ENCODE measurements around the gene PDGFRB.

Gene PDGFRB

GRCh38 chr5:150068472-150068871, 87.2 kb downstream of the PDGFRB start:
- TF ChIP-seq POLR2AphosphoS5 (IDR thresholded peaks at IDR 0.05; ENCODE audit: borderline replicate concordance, low read depth, low read length) (no peak), FOXP2 (optimal IDR thresholded peaks at IDR 0.05; ENCODE audit: control extremely low read depth, extremely low read length, insufficient read depth) (no peak), EZH2 (IDR thresholded peaks at IDR 0.05) (no peak)
- no peaks in the 10 kb centered on the region for H3K9me3 ChIP-seq (ENCODE audit: low read depth, low read length)
- no peaks in the 10 kb centered on the region for H3K36me3 ChIP-seq (ENCODE audit: insufficient read depth, low read length)
- no peak overlapping the region for H3K4me3 ChIP-seq
- H3K9ac ChIP-seq (ENCODE audit: insufficient read length), result no peak overlapping the region
- no peak overlapping the region for H3K27ac ChIP-seq
- DNase-seq (ENCODE audit: low read depth, low spot score), result no peak

DNA sequence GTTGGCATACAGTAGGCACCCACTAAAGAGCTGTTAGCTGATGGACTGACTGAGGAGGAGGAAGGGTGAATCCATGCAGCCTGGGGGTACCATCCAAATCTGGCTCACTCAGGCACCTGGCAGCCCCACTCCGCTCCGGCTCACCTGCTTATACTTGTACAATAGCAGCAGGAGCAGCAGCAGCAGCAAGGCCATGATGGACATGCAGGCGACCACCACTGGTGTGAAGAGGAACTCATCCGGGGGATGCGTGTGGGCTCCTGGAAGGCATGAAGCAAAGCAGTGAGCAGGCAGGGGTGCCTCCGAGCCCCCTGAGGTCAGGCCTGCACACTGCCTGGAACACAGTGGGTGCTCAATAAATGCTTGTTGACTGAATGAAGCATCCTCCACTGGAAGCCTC, 87.6 kb downstream of the PDGFRB start:
- H3K9me3 ChIP-seq (ENCODE audit: low read depth, low read length), result no peaks in the 10 kb centered on the region
- TF ChIP-seq EZH2 (IDR thresholded peaks at IDR 0.05), result no peak
- no peak for TF ChIP-seq FOXP2 (optimal IDR thresholded peaks at IDR 0.05; ENCODE audit: control extremely low read depth, extremely low read length, insufficient read depth)
- TF ChIP-seq POLR2AphosphoS5 (IDR thresholded peaks at IDR 0.05; ENCODE audit: borderline replicate concordance, low read depth, low read length), result no peak
- H3K36me3 ChIP-seq (ENCODE audit: insufficient read depth, low read length), result no peaks in the 10 kb centered on the region
- no peak for DNase-seq (ENCODE audit: low read depth, low spot score)
- no peak overlapping the region for H3K27ac ChIP-seq
- no peak overlapping the region for H3K4me3 ChIP-seq
- H3K9ac ChIP-seq (ENCODE audit: insufficient read length), result no peak overlapping the region

DNA sequence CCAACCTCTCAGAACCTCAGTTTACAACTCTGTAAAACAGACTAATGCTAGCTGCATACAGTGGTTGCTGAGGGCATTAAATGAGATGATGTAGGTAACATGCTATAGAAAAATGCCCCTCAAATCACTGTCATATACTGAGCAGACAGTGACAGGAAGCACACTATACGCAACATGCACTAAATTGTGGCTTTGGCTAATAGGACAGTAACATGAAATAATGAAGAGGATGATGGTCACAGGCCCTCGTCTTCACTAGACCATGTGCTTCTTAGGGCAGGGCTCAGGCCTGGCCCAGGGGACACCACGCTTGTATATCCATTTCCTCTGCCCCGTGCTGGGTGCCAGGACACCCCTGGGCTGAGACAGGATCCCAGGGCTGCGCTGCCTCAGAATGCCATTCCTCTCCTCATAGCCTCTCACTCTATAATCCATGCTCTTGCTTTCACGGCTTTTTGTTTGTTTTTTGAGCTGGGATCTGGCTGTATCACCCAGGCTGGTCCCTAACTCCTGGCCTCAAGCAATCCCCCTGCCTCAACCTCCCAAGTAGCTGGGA, 88.2 kb downstream of the PDGFRB start:
- no peak for DNase-seq (ENCODE audit: low read depth, low spot score)
- H3K9me3 ChIP-seq (ENCODE audit: low read depth, low read length), result no peaks in the 10 kb centered on the region
- H3K27ac ChIP-seq, result no peak overlapping the region
- no peak overlapping the region for H3K9ac ChIP-seq (ENCODE audit: insufficient read length)
- TF ChIP-seq POLR2AphosphoS5 (IDR thresholded peaks at IDR 0.05; ENCODE audit: borderline replicate concordance, low read depth, low read length) (no peak), EZH2 (IDR thresholded peaks at IDR 0.05) (no peak), FOXP2 (optimal IDR thresholded peaks at IDR 0.05; ENCODE audit: control extremely low read depth, extremely low read length, insufficient read depth) (no peak)
- no peak overlapping the region for H3K4me3 ChIP-seq
- H3K36me3 ChIP-seq (ENCODE audit: insufficient read depth, low read length), result no peaks in the 10 kb centered on the region

- DNase-seq (ENCODE audit: low read depth, low spot score), result no peak
- Histone ChIP-seq H3K36me3 (ENCODE audit: insufficient read depth, low read length) (no peaks in the 10 kb centered on the region), H3K9ac (ENCODE audit: insufficient read length) (no peak overlapping the region), H3K4me3 (no peak overlapping the region), H3K27ac (no peak overlapping the region), H3K9me3 (ENCODE audit: low read depth, low read length) (no peaks in the 10 kb centered on the region)
- TF ChIP-seq FOXP2 (optimal IDR thresholded peaks at IDR 0.05; ENCODE audit: control extremely low read depth, extremely low read length, insufficient read depth), result no peak
- TF ChIP-seq EZH2 (IDR thresholded peaks at IDR 0.05), result no peak
- TF ChIP-seq POLR2AphosphoS5 (IDR thresholded peaks at IDR 0.05; ENCODE audit: borderline replicate concordance, low read depth, low read length), result no peak
Observed at GRCh38 chr5:150066901-150067396, 88.7 kb downstream of the PDGFRB start.

- Histone ChIP-seq H3K9ac (ENCODE audit: insufficient read length) (no peak overlapping the region), H3K36me3 (ENCODE audit: insufficient read depth, low read length) (no peaks in the 10 kb centered on the region), H3K4me3 (no peak overlapping the region), H3K9me3 (ENCODE audit: low read depth, low read length) (no peaks in the 10 kb centered on the region), H3K27ac (no peak overlapping the region)
- DNase-seq (ENCODE audit: low read depth, low spot score), result no peak
- TF ChIP-seq EZH2 (IDR thresholded peaks at IDR 0.05), result no peak
- no peak for TF ChIP-seq FOXP2 (optimal IDR thresholded peaks at IDR 0.05; ENCODE audit: control extremely low read depth, extremely low read length, insufficient read depth)
- no peak for TF ChIP-seq POLR2AphosphoS5 (IDR thresholded peaks at IDR 0.05; ENCODE audit: borderline replicate concordance, low read depth, low read length)
Observed at GRCh38 chr5:150066436-150066835, 89.2 kb downstream of the PDGFRB start.

DNA sequence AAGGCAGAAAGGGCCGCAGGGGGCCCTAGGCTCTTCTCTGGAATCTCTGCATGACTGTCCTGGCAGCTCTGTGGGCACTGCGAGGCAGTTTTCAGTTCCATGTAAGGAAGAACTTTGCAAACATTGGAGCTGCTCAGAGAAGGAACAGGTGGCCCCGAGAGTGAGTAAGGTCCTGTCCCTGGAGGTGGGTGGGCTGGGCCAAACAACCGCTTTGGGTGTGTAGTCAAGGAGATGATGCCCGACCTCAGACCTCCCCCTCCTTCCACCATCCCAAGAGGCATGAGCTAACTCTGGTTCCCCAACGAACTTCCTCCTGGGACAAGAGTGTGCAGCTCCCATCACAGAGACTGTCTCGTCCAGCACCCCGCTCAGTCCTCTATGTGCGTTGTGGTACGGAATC, 89.8 kb downstream of the PDGFRB start:
- Histone ChIP-seq H3K4me3 (no peak overlapping the region), H3K9me3 (ENCODE audit: low read depth, low read length) (no peaks in the 10 kb centered on the region), H3K9ac (ENCODE audit: insufficient read length) (no peak overlapping the region), H3K27ac (no peak overlapping the region), H3K36me3 (ENCODE audit: insufficient read depth, low read length) (no peaks in the 10 kb centered on the region)
- DNase-seq (ENCODE audit: low read depth, low spot score), result no peak
- TF ChIP-seq EZH2 (IDR thresholded peaks at IDR 0.05) (no peak), FOXP2 (optimal IDR thresholded peaks at IDR 0.05; ENCODE audit: control extremely low read depth, extremely low read length, insufficient read depth) (no peak), POLR2AphosphoS5 (IDR thresholded peaks at IDR 0.05; ENCODE audit: borderline replicate concordance, low read depth, low read length) (no peak)

GRCh38 chr5:150065346-150065745, 90.3 kb downstream of the PDGFRB start:
- Histone ChIP-seq H3K4me3 (no peak overlapping the region), H3K27ac (no peak overlapping the region), H3K9ac (ENCODE audit: insufficient read length) (no peak overlapping the region), H3K36me3 (ENCODE audit: insufficient read depth, low read length) (no peaks in the 10 kb centered on the region), H3K9me3 (ENCODE audit: low read depth, low read length) (no peaks in the 10 kb centered on the region)
- DNase-seq (ENCODE audit: low read depth, low spot score), result no peak
- TF ChIP-seq EZH2 (IDR thresholded peaks at IDR 0.05) (no peak), POLR2AphosphoS5 (IDR thresholded peaks at IDR 0.05; ENCODE audit: borderline replicate concordance, low read depth, low read length) (no peak), FOXP2 (optimal IDR thresholded peaks at IDR 0.05; ENCODE audit: control extremely low read depth, extremely low read length, insufficient read depth) (no peak)

GRCh38 chr5:150064681-150065220, 90.9 kb downstream of the PDGFRB start:
- H3K27ac ChIP-seq, result no peak overlapping the region
- H3K36me3 ChIP-seq (ENCODE audit: insufficient read depth, low read length), result no peaks in the 10 kb centered on the region
- H3K9me3 ChIP-seq (ENCODE audit: low read depth, low read length), result no peaks in the 10 kb centered on the region
- H3K4me3 ChIP-seq, result no peak overlapping the region
- no peak overlapping the region for H3K9ac ChIP-seq (ENCODE audit: insufficient read length)
- TF ChIP-seq EZH2 (IDR thresholded peaks at IDR 0.05), result no peak
- TF ChIP-seq FOXP2 (optimal IDR thresholded peaks at IDR 0.05; ENCODE audit: control extremely low read depth, extremely low read length, insufficient read depth), result no peak
- TF ChIP-seq POLR2AphosphoS5 (IDR thresholded peaks at IDR 0.05; ENCODE audit: borderline replicate concordance, low read depth, low read length), result no peak
- DNase-seq (ENCODE audit: low read depth, low spot score), result no peak
